ENCODE data around the gene CDC42BPG.

- TF ChIP-seq CTCF (IDR thresholded peaks at IDR 0.05 in 2 of 3, conservative IDR thresholded peaks at IDR 0.05 in 1 of 3; ENCODE audit: borderline replicate concordance in 1 of 3, insufficient read depth in 1 of 3, low read depth in 2 of 3, low read length in 2 of 3) = no peak
- no peak for TF ChIP-seq POLR2A (IDR thresholded peaks at IDR 0.05; ENCODE audit: borderline replicate concordance, extremely low read depth, insufficient read depth, insufficient read length)
- no peak for TF ChIP-seq EZH2 (IDR thresholded peaks at IDR 0.05)
- TF ChIP-seq SRF (IDR thresholded peaks at IDR 0.05; ENCODE audit: low read depth) = no peak
- no peak for TF ChIP-seq ZNF274 (IDR thresholded peaks at IDR 0.05; ENCODE audit: low read depth, low read length)
- no peak for TF ChIP-seq REST (IDR thresholded peaks at IDR 0.05; ENCODE audit: low read depth)
- no peak for TF ChIP-seq POLR2AphosphoS5 (IDR thresholded peaks at IDR 0.05; ENCODE audit: low read depth, low read length)
- TF ChIP-seq TCF7L2 (IDR thresholded peaks at IDR 0.05; ENCODE audit: borderline replicate concordance, extremely low read depth, insufficient read depth, insufficient read length) = no peak
- no peak for TF ChIP-seq YY1 (IDR thresholded peaks at IDR 0.05; ENCODE audit: extremely low read depth, insufficient replicate concordance, low read depth, low read length)
- TF ChIP-seq ZBTB33 (IDR thresholded peaks at IDR 0.05; ENCODE audit: extremely low read depth, insufficient replicate concordance, low read length) = no peak
- TF ChIP-seq SIN3A (IDR thresholded peaks at IDR 0.05; ENCODE audit: low read depth) = no peak
- TF ChIP-seq ATF3 (IDR thresholded peaks at IDR 0.05) = no peak
- TF ChIP-seq RAD21 (IDR thresholded peaks at IDR 0.05; ENCODE audit: low read depth) = no peak
Measured at GRCh38 chr11:64791781-64792291, 52.6 kb downstream of the CDC42BPG start.
